Myocyte (in vitro differentiated cells): ENCODE measurements around the gene CMTM4. TPM values are rescaled to one million over a fixed set of nuclear protein-coding genes. Genes with fewer than 3 reads are reported as not detected.
"Not testable (repeated sequence)": the region's sequence is repeated elsewhere in the genome, so short reads cannot be mapped to it uniquely, and the experiment has no call there.

ENCODE experiments used
- DNase-seq: peaks from one replicate; pipeline ENCODE4 v3.0.0-alpha.2; 2012; ENCODE audit warnings: low read depth
- total RNA-seq: library from RNA; depleted of rRNA; stranded (reverse); fragments of >200 nt; gene quantifications from 2 replicates; pipeline ENCODE4 v1.2.3, GENCODE V29; 2014

CMTM4 gene
- total RNA-seq, 1 donor from 2014 or later = 10.9 TPM

- DNase-seq = peak; percentile 47
These were observed 9.4 kb upstream of the CMTM4 start for GRCh38 chr16:66705790-66706505.

- no peak for DNase-seq
These were observed 7.1 kb upstream of the CMTM4 start for GRCh38 chr16:66703406-66704215.

GRCh38 chr16:66701516-66701915 is 5.0 kb upstream of the CMTM4 start:
- DNase-seq = no peak

GRCh38 chr16:66701026-66701425 is 4.5 kb upstream of the CMTM4 start:
- DNase-seq = no peak

GRCh38 chr16:66699898-66700297 is 3.4 kb upstream of the CMTM4 start:
- no peak for DNase-seq

- no peak for DNase-seq
These were observed 1.5 kb upstream of the CMTM4 start for GRCh38 chr16:66698046-66698445.

GRCh38 chr16:66695935-66696668 is 441 bp downstream of the CMTM4 start:
- DNase-seq = no peak

- no peak for DNase-seq
These were observed 1.0 kb downstream of the CMTM4 start for GRCh38 chr16:66695471-66695934.

GRCh38 chr16:66693149-66693548 is 3.4 kb downstream of the CMTM4 start:
- no peak for DNase-seq

- no peak for DNase-seq
These were observed 4.2 kb downstream of the CMTM4 start for GRCh38 chr16:66692341-66692740.

GRCh38 chr16:66691234-66691633 is 5.3 kb downstream of the CMTM4 start:
- DNase-seq = no peak

- DNase-seq = no peak
These were observed 6.3 kb downstream of the CMTM4 start for GRCh38 chr16:66690106-66690847.

- DNase-seq = no peak
These were observed 7.3 kb downstream of the CMTM4 start for GRCh38 chr16:66689282-66689681.

- DNase-seq = no peak
These were observed 8.5 kb downstream of the CMTM4 start for GRCh38 chr16:66687906-66688625.

- not testable (repeated sequence) for DNase-seq
These were observed 10.9 kb downstream of the CMTM4 start for GRCh38 chr16:66685501-66686115.

- peak; percentile 36 for DNase-seq
These were observed 14.3 kb downstream of the CMTM4 start for GRCh38 chr16:66682271-66682670.

GRCh38 chr16:66681676-66682075 is 14.9 kb downstream of the CMTM4 start:
- no peak for DNase-seq

- no peak for DNase-seq
These were observed 18.2 kb downstream of the CMTM4 start for GRCh38 chr16:66678337-66678736.

- no peak for DNase-seq
These were observed 18.7 kb downstream of the CMTM4 start for GRCh38 chr16:66677836-66678235.

GRCh38 chr16:66677179-66677578 is 19.4 kb downstream of the CMTM4 start:
- DNase-seq = no peak
